Ishikawa (cell line): ENCODE results near the gene FDPS.

Source experiments
- CEBPB ChIP-seq: IDR thresholded peaks from 2 replicates; pipeline ENCODE4 v1.6.1; 2012
- CREB1 ChIP-seq: IDR thresholded peaks from 2 replicates; pipeline ENCODE4 v1.6.1; 2012; ENCODE audit warnings: low read depth
- EGR1 ChIP-seq: IDR thresholded peaks from 2 replicates; pipeline ENCODE4 v1.6.1; 2012
- EP300 ChIP-seq: IDR thresholded peaks from 2 replicates; pipeline ENCODE4 v1.6.1; 2012; ENCODE audit warnings: borderline replicate concordance
- FOXM1 ChIP-seq: IDR thresholded peaks from 2 replicates; pipeline ENCODE4 v1.6.1; 2012; ENCODE audit warnings: low read depth, borderline replicate concordance
- NFIC ChIP-seq: IDR thresholded peaks from 2 replicates; pipeline ENCODE4 v1.6.1; 2012
- RAD21 ChIP-seq: IDR thresholded peaks from 2 replicates; pipeline ENCODE4 v1.6.1; 2012; ENCODE audit warnings: low read depth
- TAF1 ChIP-seq: IDR thresholded peaks from 2 replicates; pipeline ENCODE4 v1.6.1; 2012; ENCODE audit warnings: low read depth, mild to moderate bottlenecking
- TCF12 ChIP-seq: IDR thresholded peaks from 2 replicates; pipeline ENCODE4 v1.6.1; 2012; ENCODE audit warnings: low read depth
- TEAD4 ChIP-seq: IDR thresholded peaks from 2 replicates; pipeline ENCODE4 v1.6.1; 2012
- YY1 ChIP-seq: IDR thresholded peaks from 2 replicates; pipeline ENCODE4 v1.6.1; 2012; ENCODE audit warnings: low read depth
- ZBTB7A ChIP-seq: IDR thresholded peaks from 2 replicates; pipeline ENCODE4 v1.6.1; 2012; ENCODE audit warnings: low read depth
- TF ChIP-seq, protein P1 (sequence below): IDR thresholded peaks from 2 replicates; pipeline ENCODE4 v1.6.1; 2012
- TF ChIP-seq, protein P2 (sequence below): IDR thresholded peaks from 2 replicates; pipeline ENCODE4 v1.6.1; 2012; ENCODE audit warnings: low read depth, mild to moderate bottlenecking
- TF ChIP-seq, protein P3 (sequence below): IDR thresholded peaks from 2 replicates; pipeline ENCODE4 v1.6.1; 2012

The FDPS gene

DNA sequence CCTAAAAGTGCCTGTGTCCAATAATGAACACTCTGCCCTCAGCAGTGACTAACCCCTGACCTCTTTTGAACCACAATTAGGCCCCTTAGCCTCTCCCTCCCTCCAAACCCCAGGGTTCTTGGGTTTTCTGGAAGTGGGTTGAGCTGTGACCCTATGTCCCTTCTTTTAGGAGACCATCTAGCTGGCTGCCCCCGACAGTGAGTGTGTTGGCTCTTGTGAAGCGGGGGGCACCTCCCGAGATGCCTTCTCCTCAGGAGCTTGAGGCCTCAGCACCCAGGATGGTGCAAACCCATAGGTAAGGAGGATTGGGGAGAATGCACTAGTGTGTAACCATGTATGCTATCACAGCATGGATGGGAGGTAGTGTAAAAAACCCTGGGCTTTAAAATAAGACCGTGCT lies 19.3 kb downstream of the FDPS start:
- TF ChIP-seq, protein P1, sequence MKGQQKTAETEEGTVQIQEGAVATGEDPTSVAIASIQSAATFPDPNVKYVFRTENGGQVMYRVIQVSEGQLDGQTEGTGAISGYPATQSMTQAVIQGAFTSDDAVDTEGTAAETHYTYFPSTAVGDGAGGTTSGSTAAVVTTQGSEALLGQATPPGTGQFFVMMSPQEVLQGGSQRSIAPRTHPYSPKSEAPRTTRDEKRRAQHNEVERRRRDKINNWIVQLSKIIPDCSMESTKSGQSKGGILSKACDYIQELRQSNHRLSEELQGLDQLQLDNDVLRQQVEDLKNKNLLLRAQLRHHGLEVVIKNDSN = no peak
- TF ChIP-seq TCF12 (no peak), CREB1 (no peak), ZBTB7A (no peak), TAF1 (no peak), EGR1 (no peak)
- TF ChIP-seq, protein P2, sequence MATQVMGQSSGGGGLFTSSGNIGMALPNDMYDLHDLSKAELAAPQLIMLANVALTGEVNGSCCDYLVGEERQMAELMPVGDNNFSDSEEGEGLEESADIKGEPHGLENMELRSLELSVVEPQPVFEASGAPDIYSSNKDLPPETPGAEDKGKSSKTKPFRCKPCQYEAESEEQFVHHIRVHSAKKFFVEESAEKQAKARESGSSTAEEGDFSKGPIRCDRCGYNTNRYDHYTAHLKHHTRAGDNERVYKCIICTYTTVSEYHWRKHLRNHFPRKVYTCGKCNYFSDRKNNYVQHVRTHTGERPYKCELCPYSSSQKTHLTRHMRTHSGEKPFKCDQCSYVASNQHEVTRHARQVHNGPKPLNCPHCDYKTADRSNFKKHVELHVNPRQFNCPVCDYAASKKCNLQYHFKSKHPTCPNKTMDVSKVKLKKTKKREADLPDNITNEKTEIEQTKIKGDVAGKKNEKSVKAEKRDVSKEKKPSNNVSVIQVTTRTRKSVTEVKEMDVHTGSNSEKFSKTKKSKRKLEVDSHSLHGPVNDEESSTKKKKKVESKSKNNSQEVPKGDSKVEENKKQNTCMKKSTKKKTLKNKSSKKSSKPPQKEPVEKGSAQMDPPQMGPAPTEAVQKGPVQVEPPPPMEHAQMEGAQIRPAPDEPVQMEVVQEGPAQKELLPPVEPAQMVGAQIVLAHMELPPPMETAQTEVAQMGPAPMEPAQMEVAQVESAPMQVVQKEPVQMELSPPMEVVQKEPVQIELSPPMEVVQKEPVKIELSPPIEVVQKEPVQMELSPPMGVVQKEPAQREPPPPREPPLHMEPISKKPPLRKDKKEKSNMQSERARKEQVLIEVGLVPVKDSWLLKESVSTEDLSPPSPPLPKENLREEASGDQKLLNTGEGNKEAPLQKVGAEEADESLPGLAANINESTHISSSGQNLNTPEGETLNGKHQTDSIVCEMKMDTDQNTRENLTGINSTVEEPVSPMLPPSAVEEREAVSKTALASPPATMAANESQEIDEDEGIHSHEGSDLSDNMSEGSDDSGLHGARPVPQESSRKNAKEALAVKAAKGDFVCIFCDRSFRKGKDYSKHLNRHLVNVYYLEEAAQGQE = no peak
- TF ChIP-seq, protein P3, sequence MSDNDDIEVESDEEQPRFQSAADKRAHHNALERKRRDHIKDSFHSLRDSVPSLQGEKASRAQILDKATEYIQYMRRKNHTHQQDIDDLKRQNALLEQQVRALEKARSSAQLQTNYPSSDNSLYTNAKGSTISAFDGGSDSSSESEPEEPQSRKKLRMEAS = no peak

DNA sequence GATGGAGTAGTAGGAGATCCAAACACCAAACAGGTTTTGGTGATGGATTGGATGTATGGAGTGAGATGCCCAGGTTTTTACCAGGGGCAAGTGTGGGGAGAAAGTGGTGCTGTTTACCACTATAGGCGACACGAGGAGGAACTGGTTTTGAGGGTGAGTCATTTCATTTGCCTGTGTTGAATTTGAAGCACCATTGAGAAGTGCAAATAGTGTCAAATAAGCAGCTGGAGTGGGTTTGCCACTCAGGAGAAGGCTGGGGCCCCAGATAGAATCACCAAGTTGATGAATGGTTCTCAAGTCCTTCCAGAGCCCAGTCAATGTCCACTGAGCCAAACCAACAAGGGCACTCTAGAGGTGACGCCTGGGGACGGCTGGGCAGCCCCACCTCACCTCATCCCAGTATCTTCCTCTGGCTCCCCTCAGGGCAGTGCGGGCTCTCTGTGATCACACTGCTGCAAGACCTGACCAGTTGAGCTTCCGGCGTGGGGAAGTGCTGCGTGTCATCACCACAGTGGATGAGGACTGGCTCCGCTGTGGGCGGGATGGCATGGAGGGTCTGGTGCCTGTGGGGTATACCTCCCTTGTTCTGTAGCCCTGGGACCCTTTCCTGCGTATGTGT lies 21.4 kb downstream of the FDPS start:
- no peak for TF ChIP-seq CEBPB
- no peak for TF ChIP-seq TAF1
- TF ChIP-seq CREB1 = no peak
- TF ChIP-seq, protein P2 = no peak
- TF ChIP-seq, protein P1 = no peak
- TF ChIP-seq NFIC = no peak
- TF ChIP-seq EP300 = no peak
- no peak for TF ChIP-seq EGR1
- no peak for TF ChIP-seq ZBTB7A
- no peak for TF ChIP-seq YY1

DNA sequence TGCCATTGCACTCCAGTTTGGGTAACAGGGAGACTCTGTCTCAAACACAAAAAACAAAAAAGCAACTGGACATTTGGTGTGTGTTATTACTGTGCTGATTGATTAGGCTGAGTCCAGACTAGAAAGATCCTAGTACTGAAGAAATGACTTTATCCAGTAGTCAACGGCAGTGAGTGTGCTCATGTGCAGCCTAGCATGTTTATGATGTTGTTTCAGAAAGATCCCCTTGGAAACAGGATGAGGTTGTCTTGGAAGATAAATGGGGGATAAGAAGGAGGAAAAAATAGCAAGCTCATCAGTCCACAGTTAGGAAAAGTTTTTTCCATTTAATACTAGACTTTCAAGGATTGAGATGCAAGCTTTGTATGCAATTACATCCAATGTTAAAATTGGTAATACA lies 26.3 kb downstream of the FDPS start:
- TF ChIP-seq RAD21 (no peak), TEAD4 (no peak), ZBTB7A (no peak), TAF1 (no peak)
- TF ChIP-seq, protein P3 = no peak

DNA sequence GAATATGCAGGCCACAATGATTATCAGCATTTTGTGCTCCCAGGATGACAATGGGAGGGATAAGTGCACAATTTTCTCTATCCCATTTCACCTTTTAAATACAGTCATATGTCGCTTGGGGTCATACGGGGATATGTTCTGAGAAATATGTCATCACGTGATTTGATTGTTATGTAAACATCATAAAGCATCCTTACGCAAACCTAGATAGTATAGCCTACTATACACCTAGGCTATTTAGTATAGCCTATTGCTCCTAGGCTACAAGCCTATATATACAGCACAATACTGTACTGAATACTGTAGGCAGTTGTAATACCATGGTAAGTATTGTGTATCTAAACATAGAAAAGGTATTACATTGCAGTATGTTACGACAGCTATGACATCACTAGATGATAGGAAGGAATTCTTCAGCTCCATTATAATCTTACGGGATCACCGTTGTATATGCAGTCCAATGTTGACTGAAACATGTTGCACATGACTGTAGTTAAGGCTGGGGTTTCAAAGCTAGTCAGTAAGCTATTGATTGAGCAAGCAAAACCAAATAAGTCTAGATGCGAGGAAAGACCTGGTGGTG lies 30.9 kb downstream of the FDPS start:
- TF ChIP-seq NFIC (no peak), CREB1 (no peak)

DNA sequence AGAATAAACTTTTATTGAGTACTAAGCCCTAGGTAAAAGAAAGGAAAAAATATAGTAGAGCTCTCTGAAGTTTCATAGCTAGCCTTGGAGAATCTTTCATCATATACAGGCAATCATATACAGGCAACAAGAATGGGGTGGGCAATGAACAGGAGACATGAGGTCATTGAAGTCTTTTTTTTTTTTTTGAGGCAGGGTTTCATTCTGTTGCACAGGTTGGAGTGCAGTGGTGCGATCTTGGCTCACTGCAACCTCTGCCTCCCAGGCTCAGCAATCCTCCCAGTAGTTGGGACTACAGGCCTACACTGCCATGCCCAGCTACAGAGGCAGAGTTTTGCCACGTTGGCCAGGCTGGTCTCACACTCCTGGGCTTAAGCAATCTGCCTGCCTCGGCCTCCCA lies 34.2 kb downstream of the FDPS start:
- no peak for TF ChIP-seq CREB1
- no peak for TF ChIP-seq RAD21
- no peak for TF ChIP-seq TCF12
- TF ChIP-seq, protein P2 = no peak
- TF ChIP-seq, protein P3 = no peak
- TF ChIP-seq YY1 = no peak
- TF ChIP-seq NFIC = no peak
- no peak for TF ChIP-seq EP300
- TF ChIP-seq, protein P1 = no peak
- no peak for TF ChIP-seq CEBPB
- TF ChIP-seq TEAD4 = no peak
- TF ChIP-seq TAF1 = no peak
- no peak for TF ChIP-seq FOXM1
- TF ChIP-seq ZBTB7A = no peak
- no peak for TF ChIP-seq EGR1
